Stimulated activated effector memory CD8-positive, alpha-beta T cell treated with anti-CD3 and anti-CD28 coated beads, Interleukin-12 subunit alpha, Interleukin-12 subunit beta, amount 100 ng/mL, for 72 hours (primary cell): ENCODE results near the gene PEX3.
A peak's percentile ranks its signal among the peaks of the same experiment; 100 is the strongest.

Experiments used
- ATAC-seq: fragments of 150-1000 bp; cut with Tn5 transposase; 2 replicates; pipeline ENCODE4 v1.10.0; 2021
- DNase-seq, 2 donors: peaks; one replicate each; pipeline ENCODE4 v3.0.0; 2021 to 2022; ENCODE audit warnings: low spot score in 2 of 2
- H3K27ac Mint-ChIP-seq: one replicate; pipeline ENCODE4 v1.8.0; 2022; ENCODE audit warnings: mild to moderate bottlenecking, mixed read lengths
- H3K36me3 Mint-ChIP-seq: one replicate; pipeline ENCODE4 v1.8.0; 2022; ENCODE audit warnings: mild to moderate bottlenecking, mixed read lengths
- H3K4me1 Mint-ChIP-seq: one replicate; pipeline ENCODE4 v1.8.0; 2022; ENCODE audit warnings: mixed read lengths
- H3K4me3 Mint-ChIP-seq: one replicate; pipeline ENCODE4 v1.8.0; 2022; ENCODE audit warnings: mild to moderate bottlenecking, mixed read lengths
- H3K9me3 Mint-ChIP-seq: one replicate; pipeline ENCODE4 v1.8.0; 2022; ENCODE audit warnings: mixed read lengths

Gene PEX3, protein sequence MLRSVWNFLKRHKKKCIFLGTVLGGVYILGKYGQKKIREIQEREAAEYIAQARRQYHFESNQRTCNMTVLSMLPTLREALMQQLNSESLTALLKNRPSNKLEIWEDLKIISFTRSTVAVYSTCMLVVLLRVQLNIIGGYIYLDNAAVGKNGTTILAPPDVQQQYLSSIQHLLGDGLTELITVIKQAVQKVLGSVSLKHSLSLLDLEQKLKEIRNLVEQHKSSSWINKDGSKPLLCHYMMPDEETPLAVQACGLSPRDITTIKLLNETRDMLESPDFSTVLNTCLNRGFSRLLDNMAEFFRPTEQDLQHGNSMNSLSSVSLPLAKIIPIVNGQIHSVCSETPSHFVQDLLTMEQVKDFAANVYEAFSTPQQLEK

DNA sequence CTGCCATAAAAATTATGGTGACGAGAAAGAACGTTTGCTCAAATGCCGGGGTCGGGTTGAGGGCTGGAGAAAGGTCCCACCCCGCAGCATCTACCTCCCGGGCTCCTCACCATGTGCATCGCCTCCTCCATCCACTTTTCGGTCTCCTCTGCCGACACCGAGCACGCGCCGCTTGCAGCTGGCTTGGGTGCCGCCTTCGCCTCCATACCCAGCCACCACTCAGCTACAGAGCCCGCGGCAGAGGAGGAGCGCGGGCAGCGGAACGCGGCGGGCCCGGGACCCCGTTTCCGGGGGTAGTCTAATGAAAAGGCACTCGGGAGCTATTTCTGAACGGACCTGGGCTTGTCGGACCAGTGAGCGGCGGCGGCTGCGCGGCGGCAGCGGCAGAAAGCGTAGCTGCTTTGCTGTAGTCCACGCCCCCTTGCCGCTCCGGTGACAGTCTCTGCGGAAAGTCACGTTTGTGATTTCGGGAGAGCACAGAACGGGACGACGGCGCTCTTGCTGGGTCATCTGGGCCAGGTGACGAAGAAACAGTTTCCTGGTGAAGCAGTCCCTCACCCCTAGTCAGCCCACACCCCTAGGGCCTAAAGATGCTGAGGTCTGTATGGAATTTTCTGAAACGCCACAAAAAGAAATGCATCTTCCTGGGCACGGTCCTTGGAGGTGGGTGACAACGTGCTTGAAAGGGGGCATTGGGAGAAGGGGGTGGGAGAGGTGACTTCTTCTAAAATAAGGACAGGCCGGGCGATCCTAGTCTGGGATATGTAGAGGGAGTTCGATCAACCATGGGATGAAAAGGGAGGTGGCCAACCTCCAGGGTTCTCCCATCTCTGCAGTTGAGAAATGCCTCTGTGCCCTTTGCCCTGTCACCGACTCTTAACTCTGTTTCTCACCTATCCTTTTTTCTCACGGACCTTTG is at the start of gene PEX3, which contains the start of gene ADAT2:
Gene PEX3 (plus strand): TSS at position 353 of the 919 bp plus-strand sequence. CDS start 238 bp downstream, at position 591.
Gene ADAT2 (minus strand): TSS at position 243 of the 919 bp plus-strand sequence. CDS start 37 bp downstream, at position 206.
- Mint-ChIP-seq H3K36me3 (peaks cover 24% of the 10 kb centered on the region), H3K27ac (peak within 1 kb of the TSS; percentile 98), H3K9me3 (no peaks in the 10 kb centered on the region), H3K4me3 (peak within 1 kb of the TSS; percentile 97), H3K4me1 (peaks cover 18% of the 10 kb centered on the region)
- ATAC-seq, result peak; percentile 99
- DNase-seq, result peak; percentile 88 to 97

DNA sequence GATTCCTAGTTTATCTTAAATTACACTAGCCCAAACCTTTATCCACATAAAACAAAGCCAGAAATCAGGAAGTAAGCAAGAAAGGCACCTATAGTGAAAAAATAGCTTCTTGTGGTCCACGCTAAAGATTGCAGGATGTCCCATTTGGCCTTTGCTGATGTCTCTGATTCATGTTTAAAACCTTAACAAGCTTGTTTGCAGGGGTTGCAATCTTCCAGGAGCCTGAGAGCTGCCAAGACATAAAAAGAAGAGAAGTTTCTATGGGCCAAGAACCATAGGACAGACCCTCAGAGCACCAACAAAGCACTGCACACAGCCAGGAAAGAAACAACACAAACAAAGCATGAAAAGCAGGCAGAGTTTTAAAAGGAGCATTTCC is 49.5 kb upstream of the PEX3 start:
- H3K9me3 Mint-ChIP-seq, result no peaks in the 10 kb centered on the region
- H3K4me3 Mint-ChIP-seq, result no peak overlapping the region
- H3K27ac Mint-ChIP-seq, result peak overlapping the region; percentile 4
- no peaks in the 10 kb centered on the region for H3K36me3 Mint-ChIP-seq
- no peak for ATAC-seq
- H3K4me1 Mint-ChIP-seq, result peaks cover 59% of the 10 kb centered on the region
- DNase-seq, result no peak

GRCh38 chr6:143401636-143402370 is 48.8 kb upstream of the PEX3 start:
- Mint-ChIP-seq H3K4me3 (no peak overlapping the region), H3K27ac (no peak overlapping the region), H3K36me3 (no peaks in the 10 kb centered on the region), H3K4me1 (peaks cover 52% of the 10 kb centered on the region), H3K9me3 (no peaks in the 10 kb centered on the region)
- ATAC-seq (no peak), DNase-seq (no peak)

DNA sequence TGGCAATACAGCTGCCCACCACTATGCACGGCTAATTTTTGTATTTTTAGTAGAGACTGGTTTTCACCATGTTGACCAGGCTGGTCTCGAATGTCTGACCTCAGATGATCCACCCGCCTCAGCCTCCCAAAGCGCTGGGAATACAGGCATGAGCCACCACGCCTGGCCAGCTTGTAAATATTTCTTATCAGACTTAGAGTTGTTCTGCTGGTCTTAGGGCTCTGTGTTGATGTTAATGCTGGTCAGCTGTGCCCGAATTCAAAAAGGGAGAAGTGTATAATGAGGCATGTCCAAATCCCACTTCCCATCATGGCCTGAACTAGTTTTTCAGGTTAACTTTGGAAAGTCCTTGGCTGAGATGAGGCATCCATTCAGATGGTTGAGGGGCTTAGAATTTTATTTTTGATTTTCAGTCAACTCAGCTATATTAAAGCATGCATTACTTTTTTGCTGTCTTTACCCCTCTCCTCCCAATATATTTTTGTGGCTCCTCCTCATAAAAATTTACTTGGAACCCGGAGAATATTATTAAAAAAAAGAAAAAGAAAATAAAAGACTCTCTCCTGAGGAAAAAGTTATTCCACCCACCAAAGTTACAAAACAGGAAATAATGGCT is 47.8 kb upstream of the PEX3 start:
- H3K4me1 Mint-ChIP-seq, result peaks cover 42% of the 10 kb centered on the region
- no peak overlapping the region for H3K4me3 Mint-ChIP-seq
- H3K9me3 Mint-ChIP-seq, result no peaks in the 10 kb centered on the region
- no peak overlapping the region for H3K27ac Mint-ChIP-seq
- ATAC-seq, result no peak
- no peaks in the 10 kb centered on the region for H3K36me3 Mint-ChIP-seq
- no peak for DNase-seq

DNA sequence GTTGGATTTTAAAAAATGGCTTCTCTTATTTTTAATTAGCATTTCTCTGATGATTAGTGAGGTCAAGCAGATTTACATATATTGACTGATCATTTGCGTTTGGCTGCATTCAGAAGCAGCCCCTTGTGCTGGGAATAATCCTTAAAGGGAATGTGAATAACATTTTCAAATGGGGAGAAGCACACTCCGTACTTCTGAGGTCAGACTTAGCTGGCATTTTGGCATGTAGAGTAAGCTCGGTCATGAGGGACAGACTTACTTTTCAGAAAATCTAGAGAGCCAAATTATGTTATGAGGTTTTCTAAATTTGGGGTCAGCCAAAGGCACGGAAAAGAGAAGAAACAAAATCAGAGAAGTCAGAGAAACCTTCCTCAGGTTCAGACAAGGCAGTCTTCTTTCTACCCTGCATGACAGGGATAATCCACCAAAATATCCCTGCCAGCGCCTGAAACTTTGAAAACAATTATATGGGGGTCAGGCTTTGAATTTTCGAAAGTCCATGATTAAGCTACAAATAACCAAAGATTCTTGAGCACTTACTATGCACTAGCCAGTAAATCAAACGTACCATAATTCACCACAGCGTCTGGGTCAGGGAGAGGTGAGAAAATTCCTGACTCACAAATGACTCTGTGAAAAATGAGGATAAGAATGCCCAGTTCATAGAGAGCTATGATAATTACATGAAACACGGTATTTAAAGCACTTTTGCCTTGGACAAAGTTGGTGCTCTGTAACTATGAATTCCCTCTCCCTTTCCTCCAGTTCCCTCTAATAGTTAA is 45.0 kb upstream of the PEX3 start:
- DNase-seq (no peak), ATAC-seq (no peak)
- Mint-ChIP-seq H3K4me3 (no peak overlapping the region), H3K9me3 (peaks cover 6% of the 10 kb centered on the region), H3K27ac (no peak overlapping the region), H3K4me1 (peaks cover 16% of the 10 kb centered on the region), H3K36me3 (no peaks in the 10 kb centered on the region)

GRCh38 chr6:143406673-143407072 is 43.9 kb upstream of the PEX3 start:
- Mint-ChIP-seq H3K4me1 (peaks cover 6% of the 10 kb centered on the region), H3K36me3 (no peaks in the 10 kb centered on the region), H3K4me3 (no peak overlapping the region), H3K9me3 (peaks cover 6% of the 10 kb centered on the region), H3K27ac (no peak overlapping the region)
- ATAC-seq (no peak), DNase-seq (no peak)

- no peak overlapping the region for H3K4me3 Mint-ChIP-seq
- no peak for DNase-seq
- no peak for ATAC-seq
- no peaks in the 10 kb centered on the region for H3K4me1 Mint-ChIP-seq
- H3K27ac Mint-ChIP-seq, result no peak overlapping the region
- peaks cover 6% of the 10 kb centered on the region for H3K9me3 Mint-ChIP-seq
- H3K36me3 Mint-ChIP-seq, result no peaks in the 10 kb centered on the region
Observed at GRCh38 chr6:143408151-143408786, 42.3 kb upstream of the PEX3 start.

GRCh38 chr6:143408787-143409162 is 41.8 kb upstream of the PEX3 start:
- ATAC-seq (no peak), DNase-seq (no peak)
- Mint-ChIP-seq H3K27ac (no peak overlapping the region), H3K9me3 (peaks cover 6% of the 10 kb centered on the region), H3K36me3 (no peaks in the 10 kb centered on the region), H3K4me3 (no peak overlapping the region), H3K4me1 (no peaks in the 10 kb centered on the region)

DNA sequence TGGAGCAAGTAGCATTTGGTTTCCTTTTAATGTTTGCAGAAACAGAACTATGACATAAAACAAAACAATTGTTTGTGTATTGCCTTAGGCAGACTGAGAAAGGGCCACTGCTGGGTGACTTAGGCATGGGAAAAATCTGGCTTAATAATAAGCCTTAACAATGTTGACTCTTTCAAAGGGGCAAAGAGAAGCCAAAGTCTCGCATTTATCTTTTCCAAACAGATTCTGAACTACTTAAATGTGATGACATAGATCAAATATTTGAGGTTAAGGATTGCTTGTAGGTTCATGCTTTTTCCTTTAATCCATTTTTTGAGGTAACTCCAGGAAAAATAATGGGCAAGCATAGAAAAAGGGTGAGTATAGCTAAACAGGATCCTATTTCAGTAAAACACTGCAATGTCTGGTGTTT is 39.7 kb upstream of the PEX3 start:
- no peaks in the 10 kb centered on the region for H3K36me3 Mint-ChIP-seq
- DNase-seq, result no peak
- no peak overlapping the region for H3K4me3 Mint-ChIP-seq
- H3K9me3 Mint-ChIP-seq, result peaks cover 6% of the 10 kb centered on the region
- no peaks in the 10 kb centered on the region for H3K4me1 Mint-ChIP-seq
- no peak for ATAC-seq
- no peak overlapping the region for H3K27ac Mint-ChIP-seq

GRCh38 chr6:143414769-143415168 is 35.8 kb upstream of the PEX3 start:
- no peak overlapping the region for H3K27ac Mint-ChIP-seq
- DNase-seq (no peak), ATAC-seq (no peak)
- no peak overlapping the region for H3K4me3 Mint-ChIP-seq
- no peaks in the 10 kb centered on the region for H3K9me3 Mint-ChIP-seq
- H3K36me3 Mint-ChIP-seq, result no peaks in the 10 kb centered on the region
- H3K4me1 Mint-ChIP-seq, result no peaks in the 10 kb centered on the region

GRCh38 chr6:143419526-143419925 is 31.1 kb upstream of the PEX3 start:
- Mint-ChIP-seq H3K9me3 (no peaks in the 10 kb centered on the region), H3K27ac (no peak overlapping the region), H3K4me3 (no peak overlapping the region), H3K4me1 (no peaks in the 10 kb centered on the region), H3K36me3 (no peaks in the 10 kb centered on the region)
- ATAC-seq (no peak), DNase-seq (no peak)

GRCh38 chr6:143426026-143426425 is 24.6 kb upstream of the PEX3 start:
- H3K4me1 Mint-ChIP-seq, result peaks cover 5% of the 10 kb centered on the region
- no peak overlapping the region for H3K4me3 Mint-ChIP-seq
- DNase-seq (no peak), ATAC-seq (no peak)
- H3K27ac Mint-ChIP-seq, result no peak overlapping the region
- H3K9me3 Mint-ChIP-seq, result no peaks in the 10 kb centered on the region
- H3K36me3 Mint-ChIP-seq, result peaks cover 28% of the 10 kb centered on the region

GRCh38 chr6:143427109-143427817 is 23.3 kb upstream of the PEX3 start:
- Mint-ChIP-seq H3K9me3 (no peaks in the 10 kb centered on the region), H3K27ac (no peak overlapping the region), H3K4me3 (no peak overlapping the region), H3K36me3 (peaks cover 39% of the 10 kb centered on the region), H3K4me1 (peaks cover 5% of the 10 kb centered on the region)
- DNase-seq (peak; percentile 60 to 78), ATAC-seq (peak; percentile 96)
